HG03108 (cell line): ENCODE results near the gene JTB.

Experiments used
- ATAC-seq: cut with Tn5 transposase; IDR thresholded peaks from one replicate; pipeline ENCODE4 v1.9.1; 2021; ENCODE audit warnings: moderate library complexity; ENCODE audit not compliant: unreplicated experiment

The JTB gene

DNA sequence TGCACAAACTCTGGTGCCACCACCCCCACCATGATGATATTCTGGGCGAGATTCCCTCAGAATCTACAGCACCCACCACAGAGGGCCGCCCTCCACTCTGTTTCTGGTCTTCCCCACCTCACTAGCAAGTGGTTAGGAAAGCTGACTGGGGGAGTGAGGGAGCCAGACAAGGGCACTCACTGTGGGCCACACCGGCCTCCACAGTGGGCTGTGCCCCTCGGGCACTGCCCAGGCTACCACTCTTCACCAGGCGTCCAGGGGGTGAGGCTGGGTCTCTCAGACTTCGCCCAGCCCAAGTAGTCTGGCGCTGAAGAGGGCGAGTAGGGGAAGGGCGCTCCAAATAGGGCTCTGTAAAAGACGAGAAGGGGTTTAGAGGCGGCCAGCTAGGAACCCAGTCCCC, 43.5 kb downstream of the JTB start:
- no peak for ATAC-seq

DNA sequence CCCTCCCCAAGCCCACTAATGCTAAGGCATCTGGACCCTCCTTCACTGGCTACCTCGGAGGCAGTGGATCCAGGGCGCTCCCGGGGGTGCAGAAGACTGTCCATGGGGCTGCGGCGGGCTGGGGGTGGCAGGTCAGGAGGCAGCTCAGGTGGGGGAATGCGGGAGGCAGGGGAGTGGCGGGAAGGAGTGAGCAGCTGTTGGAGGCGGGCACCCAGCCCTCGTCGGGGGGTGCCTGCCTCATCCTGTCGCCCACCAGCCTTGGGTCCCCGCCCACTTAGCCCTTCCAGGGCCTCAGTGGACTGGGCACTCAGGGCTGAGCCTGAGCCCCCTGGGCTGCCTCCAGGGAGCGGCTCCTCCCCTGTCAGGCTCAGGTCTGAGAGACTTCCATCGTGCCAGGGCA, 44.0 kb downstream of the JTB start:
- ATAC-seq, result no peak

DNA sequence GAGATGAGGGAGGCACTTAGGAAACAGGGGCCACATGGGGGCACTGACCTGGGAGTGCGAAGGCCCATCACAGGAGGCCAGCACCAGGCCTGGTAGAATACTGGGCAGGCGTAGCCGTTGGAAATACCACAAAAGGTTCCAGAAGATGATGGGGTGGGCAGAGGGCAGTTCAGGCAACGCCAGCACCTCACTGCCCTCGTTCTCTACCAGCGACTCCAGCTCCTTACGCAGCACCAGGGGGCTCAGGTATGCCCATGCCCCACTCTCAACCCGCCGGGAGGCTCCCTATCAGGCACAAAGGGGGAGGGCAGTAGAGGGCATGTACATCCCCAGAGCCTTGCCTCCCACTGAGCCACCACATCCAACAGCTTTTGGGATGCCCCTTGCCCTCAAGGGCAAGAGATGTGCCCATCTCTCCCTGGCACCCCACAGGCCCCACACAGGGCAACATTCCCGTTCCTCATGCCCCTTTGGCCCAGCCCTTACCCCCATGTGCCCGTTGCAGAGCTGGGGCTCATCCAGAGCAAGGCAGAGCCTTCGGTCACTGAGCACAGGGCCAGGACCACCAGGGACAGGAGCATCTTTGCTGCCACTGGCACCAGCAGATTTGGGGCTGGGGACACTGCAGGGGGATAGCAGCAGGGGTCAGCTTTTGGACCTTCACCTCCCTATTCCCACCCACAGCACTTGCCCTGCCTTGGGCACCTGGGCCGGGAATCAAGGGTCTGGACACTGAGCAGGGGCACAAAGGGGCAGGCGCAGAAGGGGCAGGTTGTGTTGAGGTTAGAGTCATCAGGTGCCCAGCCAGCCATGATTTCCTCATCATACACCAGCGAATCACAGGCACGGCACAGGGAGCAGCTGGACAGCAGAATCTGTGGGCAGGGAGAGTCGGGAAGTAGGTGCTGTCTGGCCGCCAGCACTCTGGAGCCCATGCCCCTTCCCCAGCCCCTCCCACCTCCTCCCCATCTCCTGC, 45.0 kb downstream of the JTB start:
- no peak for ATAC-seq

GRCh38 chr1:153929981-153930948, 47.2 kb downstream of the JTB start:
- ATAC-seq, result no peak

DNA sequence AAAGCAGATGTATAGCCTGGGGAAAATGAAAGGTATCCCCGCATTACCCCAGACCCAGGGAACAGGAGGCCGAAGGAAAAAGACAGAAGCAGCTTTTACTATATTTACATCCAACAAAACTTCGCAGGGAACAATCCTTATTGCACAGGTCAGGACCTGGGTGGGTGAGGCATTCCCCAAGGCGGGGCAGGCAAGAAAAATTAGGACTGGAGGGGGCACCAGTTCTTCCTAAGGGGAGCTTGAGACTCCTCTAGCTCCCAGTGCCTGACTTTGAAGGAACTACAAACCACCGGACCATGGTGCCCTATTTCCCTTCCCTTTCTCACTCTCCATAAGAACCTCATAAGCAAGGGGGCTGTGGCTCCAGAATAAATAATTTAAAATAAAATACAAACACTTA, 48.0 kb downstream of the JTB start:
- ATAC-seq, result no peak

GRCh38 chr1:153928791-153929341, 48.6 kb downstream of the JTB start:
- no peak for ATAC-seq

- ATAC-seq, result no peak
These were observed 49.2 kb downstream of the JTB start for GRCh38 chr1:153928245-153928644.

- no peak for ATAC-seq
These were observed 51.1 kb downstream of the JTB start for GRCh38 chr1:153926405-153926804.
